Ovary (tissue), 9 donors: ENCODE data around the gene SIK2. TPM values are rescaled to one million over a fixed set of nuclear protein-coding genes. Genes with fewer than 3 reads are reported as not detected.

Source experiments
- DNase-seq, 5 donors: peaks; one replicate each; pipeline ENCODE4 v3.0.0-alpha.2; 2019 to 2020
- H3K27ac ChIP-seq, 2 donors: fragments of 200-600 bp; one replicate each; pipeline versions ENCODE4 v1.5.1 to v1.8.0; 2019 to 2022
- H3K27me3 ChIP-seq: fragments of 200-600 bp; one replicate; pipeline ENCODE4 v1.8.0; 2022
- H3K36me3 ChIP-seq: fragments of 200-600 bp; sonication (generic); one replicate; pipeline ENCODE4 v1.5.1; 2019
- H3K4me1 ChIP-seq: one replicate; pipeline ENCODE4 v1.8.1; 2013; ENCODE audit warnings: mild to moderate bottlenecking, moderate library complexity; ENCODE audit not compliant: insufficient read depth
- H3K4me3 ChIP-seq: fragments of 200-600 bp; sonication (generic); one replicate; pipeline ENCODE4 v1.5.1; 2017
- H3K9me3 ChIP-seq, 2 donors: fragments of 200-600 bp in 1 of 2; sonication (generic) in 1 of 2; one replicate each; pipeline versions ENCODE4 v1.5.1 to v1.8.1; 2013 to 2019; ENCODE audit warnings: mild to moderate bottlenecking in 1 of 2, moderate library complexity in 1 of 2
- CTCF ChIP-seq, 3 donors: fragments of 450-650 bp in 2 of 3; fragments of 200-600 bp in 1 of 3; IDR thresholded peaks; one replicate each; pipeline versions ENCODE4 v1.5.1 to v1.8.0; 2016 to 2022; ENCODE audit warnings: antibody characterized with exemption in 3 of 3, mild to moderate bottlenecking in 1 of 3
- EP300 ChIP-seq: sonication (generic); formaldehyde crosslinking; IDR thresholded peaks from one replicate; pipeline ENCODE4 v1.6.1; 2017; ENCODE audit warnings: antibody characterized with exemption
- POLR2A ChIP-seq: fragments of 450-650 bp; IDR thresholded peaks from one replicate; pipeline ENCODE4 v1.6.1; 2017; ENCODE audit warnings: antibody characterized with exemption, mild to moderate bottlenecking, moderate library complexity
- WGBS, 3 donors: extraction: QIAGEN DNeasy Blood & Tissue Kit in 1 of 3; methylation state at CpG; one replicate each; pipeline versions ENCODE4 v1.1.5 to v1.1.7; 2013 to 2017; 5-methylcytosine and 5-hydroxymethylcytosine counted together
- intact Hi-C, 4 donors: fragments of 100-400 bp; cut with DNase I; formaldehyde crosslinking; loops; one replicate each; pipeline versions ENCODE4 v1.11.0 to v1.15.1; 2022 to 2023
- polyA plus RNA-seq, 2 donors: library from polyadenylated mRNA; stranded (reverse); fragments of 200-250 nt in 1 of 2; fragments of 350-450 nt in 1 of 2; fragmentation: Illumina TruSeq in 1 of 2; extraction: RNeasy Lipid Tissue Mini Kit (QIAGEN cat#74804) in 1 of 2; gene quantifications; one replicate each; pipeline ENCODE4 v1.2.3, GENCODE V29; 2013 to 2014
- total RNA-seq, 7 donors: library from RNA; depleted of rRNA in 2 of 7; stranded (reverse); fragments of >200 nt in 2 of 7; fragmentation: NEBNext Ultra II Directional in 3 of 7; extraction: Animal tissue kit (Norgen Biotek cat#: 25700) in 3 of 7; gene quantifications; one replicate each; pipeline versions ENCODE4 v1.1.0 to v1.2.4, GENCODE V29; 2016 to 2023
- donor health status: DM: no; HTN: no; CAD: no; lungs with moderate emphysema.
- donor health status: DM: no; HTN: no; CAD: no.
- donor health status: Bipolar disorder and iron deficiency.
- donor health status: DM: yes; HTN: yes; CAD: no.
- donor health status: DM: no; HTN: no; CAD: no.
- donor health status: DM: yes; HTN: yes; CAD: no.

The SIK2 gene
- total and polyA plus RNA-seq, 9 donors, result 13.7 to 50.5 (median 26.8) TPM

GRCh38 chr11:111574373-111575225 is 27.6 kb upstream of the SIK2 start:
- no peak overlapping the region for H3K27ac ChIP-seq
- no peaks in the 10 kb centered on the region for H3K9me3 ChIP-seq
- WGBS, 3 donors, result 16 to 28% (median 16%) methylated on average over 7 of the region's 7 CpGs
- H3K4me3 ChIP-seq, result no peak overlapping the region
- no peak for TF ChIP-seq CTCF (IDR thresholded peaks at IDR 0.05)
- TF ChIP-seq POLR2A, result no peak
- no peak for TF ChIP-seq EP300
- no peaks in the 10 kb centered on the region for H3K36me3 ChIP-seq
- intact Hi-C loops, result loop anchor here in 1 of 4 donors (5.0 kb wide), 1 partner anchor 263 kb away; no protein-coding TSS in a partner anchor
- DNase-seq, result no peak
- no peaks in the 10 kb centered on the region for H3K27me3 ChIP-seq
- peaks cover 20% of the 10 kb centered on the region for H3K4me1 ChIP-seq

- intact Hi-C loops, result no loop called here
- TF ChIP-seq EP300 (no peak), POLR2A (no peak), CTCF (IDR thresholded peaks at IDR 0.05) (no peak)
- Histone ChIP-seq H3K27ac (no peak overlapping the region), H3K36me3 (no peaks in the 10 kb centered on the region), H3K9me3 (no peaks in the 10 kb centered on the region), H3K4me1 (peaks cover 16% of the 10 kb centered on the region), H3K27me3 (no peaks in the 10 kb centered on the region), H3K4me3 (no peak overlapping the region)
- DNase-seq, result no peak
- 96 to 98% (median 97%) methylated on average over 6 of the region's 6 CpGs for WGBS, 3 donors
Measured at GRCh38 chr11:111575740-111576139, 26.5 kb upstream of the SIK2 start.

GRCh38 chr11:111577821-111578220 is 24.4 kb upstream of the SIK2 start:
- 89 to 93% (median 93%) methylated on average over 4 of the region's 4 CpGs for WGBS, 3 donors
- H3K4me1 ChIP-seq, result peaks cover 11% of the 10 kb centered on the region
- no peak for DNase-seq

GRCh38 chr11:111581341-111581740 is 20.9 kb upstream of the SIK2 start:
- Histone ChIP-seq H3K9me3 (no peaks in the 10 kb centered on the region), H3K36me3 (no peaks in the 10 kb centered on the region), H3K4me3 (no peak overlapping the region), H3K27ac (no peak overlapping the region), H3K4me1 (peaks cover 8% of the 10 kb centered on the region), H3K27me3 (no peaks in the 10 kb centered on the region)
- intact Hi-C loops, result loop anchor here in 1 of 4 donors (5.0 kb wide), 1 partner anchor 261 kb away; no protein-coding TSS in a partner anchor
- TF ChIP-seq CTCF (IDR thresholded peaks at IDR 0.05) (no peak), POLR2A (no peak), EP300 (no peak)
- no peak for DNase-seq
- 100% methylated on average over 1 of the region's 1 CpG for WGBS, 3 donors

More at GRCh38 chr11:111577821-111578220, 24.4 kb upstream of the SIK2 start:
- Histone ChIP-seq H3K36me3 (no peaks in the 10 kb centered on the region), H3K9me3 (no peaks in the 10 kb centered on the region), H3K27me3 (no peaks in the 10 kb centered on the region), H3K4me3 (no peak overlapping the region), H3K27ac (no peak overlapping the region)
- TF ChIP-seq POLR2A (no peak), EP300 (no peak), CTCF (IDR thresholded peaks at IDR 0.05) (no peak)
- intact Hi-C loops, result no loop called here
